D341Med (cell line): ENCODE results near the gene CYP26C1.
"Not testable (repeated sequence)": the region's sequence is repeated elsewhere in the genome, so short reads cannot be mapped to it uniquely, and the experiment has no call there.

Source experiments
- DNase-seq: peaks from one replicate; pipeline ENCODE4 v3.0.0; 2012; ENCODE audit warnings: low spot score

The CYP26C1 gene

DNA sequence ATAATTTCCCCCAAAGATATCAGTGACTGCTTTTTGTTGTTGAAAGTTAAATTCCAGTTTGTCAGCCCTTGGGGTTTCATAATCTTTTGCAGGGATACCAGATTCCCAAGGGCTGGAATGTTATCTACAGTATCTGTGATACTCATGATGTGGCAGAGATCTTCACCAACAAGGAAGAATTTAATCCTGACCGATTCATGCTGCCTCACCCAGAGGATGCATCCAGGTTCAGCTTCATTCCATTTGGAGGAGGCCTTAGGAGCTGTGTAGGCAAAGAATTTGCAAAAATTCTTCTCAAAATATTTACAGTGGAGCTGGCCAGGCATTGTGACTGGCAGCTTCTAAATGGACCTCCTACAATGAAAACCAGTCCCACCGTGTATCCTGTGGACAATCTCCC is 16.3 kb downstream of the CYP26C1 start:
- no peak for DNase-seq

GRCh38 chr10:93077860-93078337 is 17.3 kb downstream of the CYP26C1 start:
- DNase-seq = no peak

DNA sequence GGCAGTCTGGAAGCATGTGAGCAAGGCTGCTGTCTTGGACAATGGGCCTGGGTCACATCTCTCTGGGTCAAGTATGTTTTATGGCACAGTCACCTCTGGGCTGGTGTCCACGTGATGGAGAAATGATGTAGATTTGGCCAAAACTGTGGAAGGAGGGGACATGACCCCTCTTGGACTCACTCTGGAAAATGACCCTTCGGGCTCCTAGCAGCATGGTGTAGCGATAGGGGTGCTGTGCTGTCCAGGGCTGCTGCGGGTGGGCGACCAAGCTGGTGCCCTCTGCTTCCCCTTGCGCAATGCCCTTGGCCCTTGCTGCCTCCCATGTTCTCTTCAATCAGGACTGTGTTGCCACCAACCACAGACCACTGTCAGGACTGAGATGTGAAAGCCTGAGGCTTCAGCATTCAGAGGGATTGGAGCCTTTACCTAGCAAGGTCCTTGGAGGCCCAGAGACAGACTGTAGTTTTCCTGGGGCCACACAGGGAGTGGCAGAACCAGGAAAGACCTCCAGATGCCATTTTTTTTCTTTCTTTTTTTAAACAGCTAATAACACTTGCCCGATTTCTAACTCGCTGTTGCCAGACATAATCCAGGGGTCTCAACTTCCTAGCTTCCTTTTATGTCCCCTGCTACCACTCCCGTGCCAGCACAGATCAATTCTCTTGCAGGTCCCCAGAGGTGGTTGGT is 19.2 kb downstream of the CYP26C1 start:
- no peak for DNase-seq

- DNase-seq = peak; percentile 73
Measured at GRCh38 chr10:93080350-93081046, 19.9 kb downstream of the CYP26C1 start.

DNA sequence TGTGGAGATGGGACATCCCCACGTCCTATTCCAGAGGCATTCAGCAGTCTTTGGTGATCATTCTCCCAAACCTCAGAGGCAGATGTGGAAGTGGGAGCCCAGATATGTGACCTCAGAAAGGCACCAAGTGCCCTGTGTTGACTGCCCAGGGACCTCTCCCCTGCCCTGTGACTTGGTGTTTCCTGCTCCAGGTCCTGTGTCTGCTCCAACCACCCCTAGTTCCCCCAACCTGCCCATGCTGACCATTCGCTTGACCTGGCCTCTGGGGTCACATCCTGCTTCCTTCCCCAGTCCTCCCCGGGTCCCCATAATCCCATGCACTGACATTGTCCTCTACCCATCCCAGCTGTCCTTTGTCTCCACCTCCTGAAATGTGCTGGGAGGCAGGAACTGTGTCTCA is 20.7 kb downstream of the CYP26C1 start:
- DNase-seq = no peak

DNA sequence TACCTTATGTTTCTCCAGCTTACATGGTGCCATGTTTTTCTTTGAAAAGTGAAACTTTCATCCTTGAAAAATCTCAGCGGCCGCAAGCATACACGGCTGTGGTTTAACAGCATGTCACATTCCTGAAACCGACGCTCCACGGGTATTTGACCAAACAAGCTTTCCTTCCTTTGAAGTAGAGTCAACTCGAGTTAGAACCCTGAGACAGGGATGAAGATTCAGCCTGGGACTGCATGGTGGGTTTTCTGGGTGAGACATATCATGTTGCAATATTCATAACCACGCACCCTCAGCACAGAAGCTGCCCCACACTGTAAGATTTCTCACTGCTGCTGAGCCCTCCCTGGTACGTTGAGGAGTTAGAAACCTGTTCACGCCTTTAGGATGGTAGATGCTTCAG is 21.2 kb downstream of the CYP26C1 start:
- DNase-seq = no peak

DNA sequence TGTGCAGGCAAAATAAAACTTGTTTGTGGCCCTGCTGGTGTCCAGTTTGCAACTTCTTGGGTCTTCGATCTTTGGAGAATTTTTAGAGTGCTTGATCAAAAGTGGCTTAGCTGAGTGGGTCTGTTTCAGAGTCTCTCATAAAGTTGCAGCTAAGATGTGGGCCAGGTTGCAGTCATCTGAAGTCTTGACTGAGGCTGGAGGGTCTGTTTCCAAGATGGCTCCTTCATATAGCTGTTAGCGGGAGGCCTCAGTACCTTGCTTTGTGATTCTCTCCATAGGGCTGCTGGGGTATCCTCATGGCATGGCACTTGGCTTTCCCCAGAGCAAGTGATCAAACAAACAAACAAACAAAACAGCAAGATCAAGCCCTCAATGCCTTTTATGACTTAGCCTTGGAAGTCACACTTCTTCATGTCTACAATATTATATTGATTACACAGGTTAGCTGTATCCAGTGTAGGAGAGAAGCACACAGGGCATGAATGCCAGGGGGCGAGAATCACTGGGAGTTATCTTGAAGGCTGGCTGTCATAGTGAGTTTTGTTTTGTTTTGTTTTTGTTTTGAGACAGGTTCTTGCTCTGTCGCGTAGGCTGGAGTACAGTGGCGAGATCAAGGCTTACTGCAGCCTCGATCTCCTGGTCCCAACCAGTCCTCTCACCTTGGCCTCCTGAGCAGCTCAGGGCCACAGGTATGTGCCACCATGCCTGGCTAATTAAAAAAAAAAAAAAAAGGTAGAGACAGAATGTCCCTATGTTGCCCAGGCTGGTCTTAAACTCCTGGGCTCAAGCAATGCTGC is 23.3 kb downstream of the CYP26C1 start:
- no peak for DNase-seq

DNA sequence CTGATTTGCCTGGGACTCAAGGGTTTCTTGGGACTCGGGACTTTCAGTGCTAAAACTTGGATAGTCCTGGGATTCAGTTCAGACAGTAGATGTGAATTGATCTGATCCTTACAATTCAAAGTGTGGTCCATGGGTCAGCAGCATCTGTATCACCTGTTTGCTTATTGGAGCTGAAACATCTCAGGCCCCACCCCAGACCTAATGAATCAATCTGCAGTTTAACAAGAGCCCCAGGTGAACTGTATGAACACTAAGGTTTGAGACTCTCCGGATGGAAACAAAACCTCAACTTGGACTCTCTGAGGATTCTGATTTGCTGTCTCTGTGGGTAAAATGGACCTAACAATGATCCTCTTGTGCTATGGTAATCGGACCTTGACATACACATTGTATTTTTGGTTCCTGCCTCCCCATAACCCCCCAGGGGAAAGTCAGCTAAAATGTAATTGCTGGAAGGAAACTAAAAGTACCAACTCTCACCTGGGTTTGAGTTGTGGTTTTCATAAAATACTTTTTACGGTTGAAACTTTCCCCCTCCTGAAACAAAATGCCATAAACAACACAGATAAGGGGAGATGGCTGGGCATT is 24.8 kb downstream of the CYP26C1 start:
- no peak for DNase-seq

GRCh38 chr10:93086289-93086688 is 25.7 kb downstream of the CYP26C1 start:
- no peak for DNase-seq

GRCh38 chr10:93087846-93088245 is 27.2 kb downstream of the CYP26C1 start:
- DNase-seq = no peak

GRCh38 chr10:93088466-93088865 is 27.9 kb downstream of the CYP26C1 start:
- no peak for DNase-seq

DNA sequence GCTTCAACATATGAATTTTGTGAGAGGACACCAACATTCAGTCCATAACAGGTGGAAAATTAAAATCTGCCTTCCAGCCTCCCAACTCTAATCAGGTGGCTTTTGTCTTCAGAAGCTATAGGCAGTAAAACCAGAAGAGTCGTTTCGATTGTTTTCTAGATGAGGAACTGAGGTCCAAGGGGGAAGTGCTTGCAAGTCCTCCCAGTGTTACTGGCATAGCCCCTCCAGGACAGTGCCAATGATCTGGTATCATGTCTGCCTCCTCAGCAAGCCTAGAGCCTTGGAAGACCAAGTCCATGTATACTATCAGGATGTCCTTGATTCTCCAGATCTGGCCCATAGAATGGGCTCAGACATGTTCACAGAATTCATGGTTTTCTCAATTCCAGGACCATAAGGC is 30.0 kb downstream of the CYP26C1 start:
- DNase-seq = no peak

DNA sequence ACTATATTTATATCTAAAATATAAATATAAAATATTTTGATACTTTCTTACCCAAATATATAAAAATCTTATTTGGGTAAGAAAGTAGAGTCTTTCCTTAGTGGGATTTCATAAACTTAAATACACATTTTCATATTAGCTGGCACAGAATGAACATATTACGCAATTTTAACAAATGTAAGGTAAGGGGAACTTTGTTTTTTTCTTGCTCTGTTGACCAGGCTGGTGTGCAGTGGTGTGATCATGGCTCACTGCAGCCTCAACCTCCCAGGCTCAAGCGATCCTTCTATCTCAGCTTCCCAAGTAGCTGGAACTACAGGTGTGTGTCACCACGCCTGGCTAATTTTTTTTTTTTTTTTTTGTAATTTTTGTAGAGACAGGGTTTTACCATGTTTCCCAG is 31.4 kb downstream of the CYP26C1 start:
- no peak for DNase-seq

GRCh38 chr10:93095225-93095624 is 34.6 kb downstream of the CYP26C1 start:
- no peak for DNase-seq

- no peak for DNase-seq
Measured at GRCh38 chr10:93096901-93097300, 36.3 kb downstream of the CYP26C1 start.

GRCh38 chr10:93097386-93097785 is 36.8 kb downstream of the CYP26C1 start:
- no peak for DNase-seq

- no peak for DNase-seq
Measured at GRCh38 chr10:93098816-93099215, 38.2 kb downstream of the CYP26C1 start.

- no peak for DNase-seq
Measured at GRCh38 chr10:93099670-93100069, 39.1 kb downstream of the CYP26C1 start.

GRCh38 chr10:93101148-93101547 is 40.5 kb downstream of the CYP26C1 start:
- DNase-seq = not testable (repeated sequence)

GRCh38 chr10:93103953-93104352 is 43.4 kb downstream of the CYP26C1 start:
- DNase-seq = no peak

DNA sequence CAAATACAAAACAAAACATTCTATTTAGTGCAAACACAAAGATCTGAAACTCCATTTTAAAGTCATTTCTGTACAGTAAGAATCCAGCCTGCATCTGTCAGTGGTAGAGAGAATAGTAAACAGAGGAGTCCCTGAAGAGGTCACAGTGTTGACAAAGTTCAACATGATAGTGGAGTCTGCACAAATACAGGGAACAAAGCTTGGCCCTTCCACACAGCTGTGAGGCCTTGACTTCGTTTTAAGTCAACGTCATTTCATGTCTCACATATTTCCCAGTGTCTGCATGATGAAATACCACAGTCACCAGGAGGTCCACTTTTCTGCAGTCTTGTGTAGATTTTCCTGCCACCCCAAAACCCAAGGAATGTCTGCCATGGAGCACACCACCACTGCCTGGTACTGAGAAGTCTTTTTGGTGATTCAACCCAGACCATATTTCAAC is 46.1 kb downstream of the CYP26C1 start:
- DNase-seq = no peak

GRCh38 chr10:93110472-93111146 is 50.0 kb downstream of the CYP26C1 start:
- no peak for DNase-seq
